DOHH2 (cell line): ENCODE results near the gene MALL.
"Not testable (repeated sequence)": the region's sequence is repeated elsewhere in the genome, so short reads cannot be mapped to it uniquely, and the experiment has no call there.

ENCODE experiments used
- H3F3A ChIP-seq: fragments of 200-600 bp; sonication (generic), shearing (Covaris generic); 2 replicates; pipeline ENCODE4 v1.6.0; 2016; ENCODE audit warnings: antibody characterized with exemption, mild to moderate bottlenecking; ENCODE audit not compliant: control insufficient read depth, insufficient read depth
- H3K27ac ChIP-seq: fragments of 200-600 bp; sonication (generic); 2 replicates; pipeline ENCODE4 v1.5.1; 2014; ENCODE audit warnings: low read depth, mild to moderate bottlenecking, low read length, moderate library complexity
- H3K27me3 ChIP-seq: fragments of 200-600 bp; sonication (generic); 2 replicates; pipeline ENCODE4 v1.6.1; 2014; ENCODE audit warnings: mild to moderate bottlenecking, low read length, mixed read lengths; ENCODE audit not compliant: control insufficient read depth
- H3K36me3 ChIP-seq: fragments of 200-600 bp; sonication (generic); 2 replicates; pipeline ENCODE4 v1.6.1; 2014; ENCODE audit warnings: mild to moderate bottlenecking, low read length, moderate library complexity, mixed read lengths; ENCODE audit not compliant: control insufficient read depth
- H3K4me1 ChIP-seq: fragments of 200-600 bp; sonication (generic); 2 replicates; pipeline ENCODE4 v1.6.1; 2014; ENCODE audit warnings: mild to moderate bottlenecking, low read length, mixed read lengths; ENCODE audit not compliant: control insufficient read depth
- H3K4me2 ChIP-seq: fragments of 200-600 bp; sonication (generic); 2 replicates; pipeline ENCODE4 v1.6.0; 2014; ENCODE audit warnings: mild to moderate bottlenecking, low read length, moderate library complexity
- H3K4me3 ChIP-seq: fragments of 200-600 bp; sonication (generic); 2 replicates; pipeline ENCODE4 v1.5.1; 2014; ENCODE audit warnings: mild to moderate bottlenecking, low read length, mixed read lengths
- H3K79me2 ChIP-seq: fragments of 200-600 bp; sonication (generic); 2 replicates; pipeline ENCODE4 v1.6.1; 2014; ENCODE audit warnings: mild to moderate bottlenecking, low read length, mixed read lengths; ENCODE audit not compliant: control insufficient read depth
- H3K9me2 ChIP-seq: fragments of 200-600 bp; sonication (generic); replicated peaks from 2 replicates; pipeline ENCODE4 v1.6.1; 2014; ENCODE audit warnings: mild to moderate bottlenecking, low read length, mixed read lengths; ENCODE audit not compliant: control insufficient read depth
- H3K9me3 ChIP-seq: fragments of 200-600 bp; sonication (generic); 2 replicates; pipeline ENCODE4 v1.6.1; 2014; ENCODE audit warnings: antibody characterized with exemption, low read length, mixed read lengths; ENCODE audit not compliant: control insufficient read depth, insufficient read depth
- H4K20me1 ChIP-seq: fragments of 200-600 bp; sonication (generic); 2 replicates; pipeline ENCODE4 v1.6.0; 2014; ENCODE audit warnings: low read depth, mild to moderate bottlenecking, antibody characterized with exemption, low read length, moderate library complexity; ENCODE audit not compliant: control insufficient read depth, insufficient read depth
- CTCF ChIP-seq: fragments of 200-600 bp; sonication (generic); IDR thresholded peaks from one replicate; pipeline ENCODE4 v1.5.1; 2014; ENCODE audit warnings: antibody characterized with exemption, mild to moderate bottlenecking, low read depth, low read length; ENCODE audit not compliant: poor library complexity, severe bottlenecking
- EZH2phosphoT487 ChIP-seq: fragments of 200-600 bp; sonication (generic); IDR thresholded peaks from 2 replicates; pipeline ENCODE4 v1.6.1; 2017; ENCODE audit warnings: borderline replicate concordance, mild to moderate bottlenecking, antibody characterized with exemption, low read length, moderate library complexity, mixed read lengths

Gene MALL

GRCh38 chr2:110095994-110096633 is 19.5 kb downstream of the MALL start:
- Histone ChIP-seq H3K4me3 (no peak overlapping the region), H4K20me1 (no peaks in the 10 kb centered on the region), H3K36me3 (no peaks in the 10 kb centered on the region), H3K4me2 (no peak overlapping the region), H3K27me3 (no peaks in the 10 kb centered on the region), H3K79me2 (no peaks in the 10 kb centered on the region), H3K9me2 (no peaks in the 10 kb centered on the region), H3K4me1 (no peaks in the 10 kb centered on the region), H3F3A (no peaks in the 10 kb centered on the region), H3K27ac (no peak overlapping the region), H3K9me3 (no peaks in the 10 kb centered on the region)
- TF ChIP-seq EZH2phosphoT487 (no peak), CTCF (no peak)

- not testable (repeated sequence) for H3K27ac ChIP-seq, H3K27me3 ChIP-seq, H3K4me1 ChIP-seq, H3K9me2 ChIP-seq, H3K9me3 ChIP-seq, H3F3A ChIP-seq, H3K36me3 ChIP-seq, H3K4me2 ChIP-seq, H3K4me3 ChIP-seq, H3K79me2 ChIP-seq, H4K20me1 ChIP-seq
Measured at GRCh38 chr2:110094884-110095534, 20.6 kb downstream of the MALL start.

GRCh38 chr2:110093924-110094323 is 21.7 kb downstream of the MALL start:
- H3K4me2 ChIP-seq, H3K9me3 ChIP-seq, H3K4me1 ChIP-seq, H4K20me1 ChIP-seq, H3F3A ChIP-seq, H3K9me2 ChIP-seq, H3K36me3 ChIP-seq, H3K79me2 ChIP-seq, H3K27me3 ChIP-seq, H3K27ac ChIP-seq, H3K4me3 ChIP-seq: not testable (repeated sequence)

GRCh38 chr2:110090164-110090563 is 25.5 kb downstream of the MALL start:
- not testable (repeated sequence) for H3K4me2 ChIP-seq, H3K9me3 ChIP-seq

GRCh38 chr2:110083757-110084156 is 31.9 kb downstream of the MALL start:
- H3K27ac ChIP-seq, H3K4me3 ChIP-seq, H3K36me3 ChIP-seq, H3K79me2 ChIP-seq, H3K27me3 ChIP-seq, H3K9me2 ChIP-seq, H4K20me1 ChIP-seq, H3F3A ChIP-seq, H3K9me3 ChIP-seq, H3K4me1 ChIP-seq, H3K4me2 ChIP-seq: not testable (repeated sequence)

More at GRCh38 chr2:110090164-110090563, 25.5 kb downstream of the MALL start:
- H4K20me1 ChIP-seq, H3K4me3 ChIP-seq, H3K79me2 ChIP-seq, H3K27ac ChIP-seq, H3K9me2 ChIP-seq, H3K4me1 ChIP-seq, H3K36me3 ChIP-seq, H3F3A ChIP-seq, H3K27me3 ChIP-seq: not testable (repeated sequence)

- not testable (repeated sequence) for H3K27me3 ChIP-seq, H4K20me1 ChIP-seq, H3F3A ChIP-seq, H3K4me2 ChIP-seq, H3K4me1 ChIP-seq, H3K36me3 ChIP-seq, H3K79me2 ChIP-seq, H3K4me3 ChIP-seq, H3K9me2 ChIP-seq, H3K9me3 ChIP-seq, H3K27ac ChIP-seq
Measured at GRCh38 chr2:110083162-110083561, 32.5 kb downstream of the MALL start.

- not testable (repeated sequence) for H3K4me2 ChIP-seq, H4K20me1 ChIP-seq, H3K79me2 ChIP-seq, H3K4me1 ChIP-seq, H3K36me3 ChIP-seq, H3K27ac ChIP-seq, H3K27me3 ChIP-seq, H3F3A ChIP-seq, H3K9me3 ChIP-seq, H3K9me2 ChIP-seq, H3K4me3 ChIP-seq
Measured at GRCh38 chr2:110078104-110078503, 37.5 kb downstream of the MALL start.
